BLaER1 treated with 17β-estradiol and CSF1 and Interleukin-3, amounts not matched to agents 10 nM and 100 nM (cell line): Measurements from ENCODE around the gene PPP1R3G.
A peak's percentile ranks its signal among the peaks of the same experiment; 100 is the strongest.

ENCODE experiments used
- H3K27ac ChIP-seq, 11 experiments: shearing (Covaris generic); formaldehyde crosslinking; 2 replicates each; pipeline ENCODE4 v1.8.1; 2022
- H3K27me3 ChIP-seq, 11 experiments: shearing (Covaris generic); formaldehyde crosslinking; 2 replicates each; pipeline ENCODE4 v1.8.1; 2022
- H3K36me3 ChIP-seq, 11 experiments: shearing (Covaris generic); formaldehyde crosslinking; 2 replicates each; pipeline ENCODE4 v1.8.1; 2022
- H3K4me1 ChIP-seq, 10 experiments: shearing (Covaris generic); formaldehyde crosslinking; 2 replicates each; pipeline ENCODE4 v1.8.1; 2022
- H3K4me2 ChIP-seq, 11 experiments: shearing (Covaris generic); formaldehyde crosslinking; 2 replicates each; pipeline ENCODE4 v1.8.1; 2022
- H3K4me3 ChIP-seq, 10 experiments: shearing (Covaris generic); formaldehyde crosslinking; 2 replicates each; pipeline ENCODE4 v1.8.1; 2022
- H3K9ac ChIP-seq, 11 experiments: shearing (Covaris generic); formaldehyde crosslinking; 2 replicates each; pipeline ENCODE4 v1.8.1; 2022
- H3K9me3 ChIP-seq, 11 experiments: shearing (Covaris generic); formaldehyde crosslinking; replicated peaks in 1 of 11; 2 replicates each; pipeline ENCODE4 v1.8.1; 2022
- H4K20me1 ChIP-seq, 11 experiments: shearing (Covaris generic); formaldehyde crosslinking; 2 replicates each; pipeline ENCODE4 v1.8.1; 2022
- Cebpa-rat ChIP-seq, 11 experiments: shearing (Covaris generic); IDR thresholded peaks; 2 replicates each; pipeline ENCODE4 v1.8.1; 2022

The PPP1R3G gene

DNA sequence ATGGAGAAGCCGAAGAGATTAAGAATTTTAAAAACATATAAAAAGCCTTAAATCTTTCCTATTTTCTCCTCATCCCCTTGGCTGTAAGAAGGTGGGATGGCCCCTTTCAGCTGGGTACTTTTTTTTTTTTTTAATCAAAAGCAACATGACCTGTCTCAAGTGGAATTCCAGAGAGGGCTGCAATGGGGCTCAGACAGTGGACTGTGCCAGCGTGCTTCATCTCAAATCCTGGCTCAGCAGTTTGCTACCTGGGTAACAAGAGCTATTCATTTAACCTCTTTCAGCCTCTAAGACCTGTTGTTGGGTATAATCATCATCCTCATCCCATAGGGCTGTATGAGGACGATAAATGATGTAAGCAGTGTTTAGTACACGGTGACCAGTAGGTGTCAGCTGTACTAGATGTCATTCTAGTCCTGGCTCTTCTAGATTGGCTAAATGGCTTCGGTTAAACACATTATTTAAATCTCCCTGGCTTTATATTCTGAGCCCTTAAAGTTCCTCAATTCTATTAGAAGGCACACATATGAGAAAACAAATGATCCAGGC lies 6.9 kb upstream of the PPP1R3G start:
- Histone ChIP-seq H4K20me1 (no peaks in the 10 kb centered on the region; a peak in 1 of 22 replicates), H3K4me2 (no peak overlapping the region), H3K27me3 (peaks cover 0 to 20% (median 12%) of the 10 kb centered on the region in 11 experiments; a peak in 20 of 22 replicates), H3K4me3 (no peak overlapping the region), H3K27ac (no peak overlapping the region), H3K9ac (no peak overlapping the region), H3K36me3 (no peaks in the 10 kb centered on the region), H3K9me3 (peaks cover 0 to 12% (median 0%) of the 10 kb centered on the region in 11 experiments; a peak in 3 of 22 replicates), H3K4me1 (no peaks in the 10 kb centered on the region)
- TF ChIP-seq Cebpa-rat (IDR thresholded peaks at IDR 0.05), result no peak

DNA sequence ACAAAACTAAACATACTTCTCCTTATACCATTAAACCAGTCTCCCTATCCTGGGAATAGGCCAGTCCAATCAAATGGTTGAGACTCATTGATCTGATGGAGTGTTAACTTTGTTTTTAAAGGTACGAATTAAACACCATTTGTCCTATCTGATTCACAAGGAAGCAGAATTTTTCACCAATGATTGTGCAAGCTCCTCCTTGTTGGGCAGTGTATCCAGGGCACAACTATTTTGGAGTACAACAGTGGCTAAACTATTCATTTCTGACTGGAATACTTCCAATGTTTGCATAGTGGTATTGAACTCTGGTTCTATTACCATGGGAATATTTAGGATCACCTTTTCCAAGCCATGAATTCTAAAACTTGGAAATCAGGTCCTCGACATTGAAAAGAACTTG lies 5.4 kb upstream of the PPP1R3G start:
- Histone ChIP-seq H3K4me3 (no peak overlapping the region), H3K9me3 (peaks cover 0 to 12% (median 0%) of the 10 kb centered on the region in 11 experiments; a peak in 3 of 22 replicates), H4K20me1 (peaks cover 0 to 6% (median 0%) of the 10 kb centered on the region in 11 experiments; a peak in 2 of 22 replicates), H3K36me3 (no peaks in the 10 kb centered on the region), H3K27me3 (peaks cover 9 to 35% (median 27%) of the 10 kb centered on the region in 11 experiments; a peak in 21 of 22 replicates), H3K27ac (no peak overlapping the region), H3K4me1 (peaks cover 0 to 10% (median 7%) of the 10 kb centered on the region in 10 experiments; a peak in 9 of 20 replicates), H3K4me2 (no peak overlapping the region), H3K9ac (no peak overlapping the region)
- no peak for TF ChIP-seq Cebpa-rat (IDR thresholded peaks at IDR 0.05)

DNA sequence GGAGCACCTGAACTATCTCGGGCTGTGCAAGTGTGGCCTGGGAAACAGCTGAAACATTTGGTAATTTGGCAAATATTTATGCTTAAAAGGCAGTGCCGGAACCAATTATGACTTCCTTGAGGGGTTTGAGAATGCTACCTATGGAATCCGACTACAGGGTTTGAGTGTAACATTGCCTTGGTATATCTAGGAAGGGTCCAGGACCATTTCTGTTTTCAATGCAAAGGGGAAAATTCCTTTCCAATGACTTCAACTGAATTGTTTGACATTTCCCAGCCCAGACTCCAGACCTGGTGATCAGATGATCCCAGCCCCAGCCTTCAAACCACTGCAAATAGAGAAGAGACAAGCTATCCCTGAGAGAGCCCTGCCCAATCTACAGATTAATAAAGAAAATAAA lies 4.6 kb upstream of the PPP1R3G start:
- H3K4me3 ChIP-seq, result no peak overlapping the region
- no peaks in the 10 kb centered on the region for H3K36me3 ChIP-seq
- H3K4me2 ChIP-seq, result no peak overlapping the region
- H3K27ac ChIP-seq, result no peak overlapping the region
- TF ChIP-seq Cebpa-rat (IDR thresholded peaks at IDR 0.05), result no peak
- peaks cover 0 to 18% (median 11%) of the 10 kb centered on the region in 10 experiments; a peak in 13 of 20 replicates for H3K4me1 ChIP-seq
- H4K20me1 ChIP-seq, result peaks cover 0 to 12% (median under 1%) of the 10 kb centered on the region in 11 experiments; a peak in 8 of 22 replicates
- peaks cover 0 to 8% (median 0%) of the 10 kb centered on the region in 11 experiments; a peak in 1 of 22 replicates for H3K9me3 ChIP-seq
- no peak overlapping the region for H3K9ac ChIP-seq
- H3K27me3 ChIP-seq, result peaks cover 12 to 43% (median 36%) of the 10 kb centered on the region in 11 experiments

DNA sequence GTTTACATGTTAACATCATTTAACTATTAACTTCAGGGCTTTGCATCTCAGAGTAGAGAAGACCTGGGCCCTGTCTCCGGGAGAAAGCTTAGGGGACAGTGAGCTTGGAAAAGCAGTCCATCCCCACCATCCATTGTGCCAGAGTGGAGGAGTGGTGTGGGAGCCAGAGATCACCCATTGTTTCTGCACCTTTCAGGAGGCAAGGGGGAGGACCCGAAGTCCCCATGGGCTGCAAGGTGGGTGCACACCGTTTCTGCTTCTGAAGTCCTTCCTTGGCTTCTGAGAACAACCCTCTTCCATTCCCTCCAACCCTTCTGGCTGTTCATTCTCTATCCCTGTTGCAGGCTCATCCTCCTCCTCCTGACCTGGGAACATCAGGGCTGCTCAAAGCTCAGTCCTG lies 4.0 kb upstream of the PPP1R3G start:
- Histone ChIP-seq H3K4me2 (no peak overlapping the region), H3K27ac (no peak overlapping the region), H3K4me1 (peaks cover 5 to 24% (median 15%) of the 10 kb centered on the region in 10 experiments; a peak in 19 of 20 replicates), H4K20me1 (peaks cover 0 to 18% (median 7%) of the 10 kb centered on the region in 11 experiments; a peak in 15 of 22 replicates), H3K36me3 (no peaks in the 10 kb centered on the region), H3K9ac (no peak overlapping the region), H3K27me3 (peaks cover 18 to 50% (median 42%) of the 10 kb centered on the region in 11 experiments), H3K9me3 (peaks cover 0 to 9% (median 0%) of the 10 kb centered on the region in 11 experiments; a peak in 2 of 22 replicates), H3K4me3 (no peak overlapping the region)
- no peak for TF ChIP-seq Cebpa-rat (IDR thresholded peaks at IDR 0.05)

DNA sequence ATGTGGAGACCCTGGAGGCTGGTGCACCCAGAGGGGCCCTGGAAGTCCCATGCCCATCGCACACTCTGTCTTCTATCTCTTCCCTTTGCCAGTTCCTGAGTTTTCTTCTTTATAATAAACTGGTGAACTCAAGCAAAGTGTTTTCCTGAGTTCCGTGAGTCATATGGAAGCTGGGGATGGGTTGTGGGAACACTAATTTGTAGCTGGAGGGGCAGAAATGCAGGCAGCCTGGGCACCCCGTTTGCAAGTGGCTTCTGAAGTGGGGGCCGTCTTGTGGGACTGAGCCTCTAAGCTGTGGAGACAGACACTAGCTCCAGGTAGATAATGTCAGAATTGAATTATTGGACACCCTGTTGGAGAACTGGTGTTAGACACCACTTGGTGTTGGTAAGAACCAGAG lies 3.2 kb upstream of the PPP1R3G start:
- peaks cover 0 to 12% (median 0%) of the 10 kb centered on the region in 11 experiments; a peak in 3 of 22 replicates for H3K9me3 ChIP-seq

DNA sequence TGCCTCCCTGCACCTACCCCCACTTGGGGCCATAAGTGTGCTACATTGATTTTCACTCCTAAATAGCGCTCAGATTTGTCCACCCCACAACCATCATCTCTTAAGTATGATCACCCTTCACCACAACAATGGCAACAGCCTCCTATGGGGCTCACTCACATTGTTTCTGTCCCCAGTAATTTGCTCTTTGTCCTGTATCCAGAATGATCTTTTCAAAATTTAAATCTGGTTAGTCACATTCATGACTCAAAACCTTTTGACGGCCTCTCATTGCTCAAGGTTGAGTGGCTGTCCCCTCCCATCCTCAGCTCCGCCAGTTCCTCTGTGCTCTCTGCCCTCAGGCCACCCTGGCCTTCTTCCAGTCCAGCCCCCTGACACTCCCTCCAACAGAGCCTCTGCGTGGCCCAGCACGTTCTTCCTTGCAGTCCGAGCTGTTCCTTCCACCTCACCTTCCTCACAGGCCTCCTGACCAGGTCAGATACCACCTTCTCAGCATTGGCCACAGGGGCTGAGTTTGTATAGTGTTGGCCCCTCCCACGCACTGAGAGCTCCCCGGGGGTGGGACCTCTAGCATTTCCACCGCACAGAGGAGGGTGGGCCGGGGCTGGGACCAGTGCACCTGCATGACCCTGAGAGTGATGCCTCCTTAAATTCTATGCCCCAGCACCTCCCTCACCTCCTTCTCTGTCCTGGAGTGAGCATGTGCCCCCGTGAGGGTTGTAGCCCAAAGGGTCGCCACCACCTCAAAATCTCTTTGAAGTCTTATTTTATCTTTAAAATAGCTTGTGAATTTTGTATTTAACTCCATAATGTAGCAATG lies 2.4 kb upstream of the PPP1R3G start:
- H3K27me3 ChIP-seq, result peaks cover 33 to 65% (median 57%) of the 10 kb centered on the region in 11 experiments
- peaks cover 0 to 25% (median 11%) of the 10 kb centered on the region in 11 experiments; a peak in 15 of 22 replicates for H4K20me1 ChIP-seq
- no peak overlapping the region for H3K4me2 ChIP-seq
- H3K4me3 ChIP-seq, result no peak overlapping the region
- H3K4me1 ChIP-seq, result peaks cover 10 to 25% (median 19%) of the 10 kb centered on the region in 10 experiments; a peak in 19 of 20 replicates
- H3K9me3 ChIP-seq, result peaks cover 0 to 12% (median 0%) of the 10 kb centered on the region in 11 experiments; a peak in 3 of 22 replicates
- no peak overlapping the region for H3K9ac ChIP-seq
- no peak overlapping the region for H3K27ac ChIP-seq
- H3K36me3 ChIP-seq, result no peaks in the 10 kb centered on the region
- no peak for TF ChIP-seq Cebpa-rat (IDR thresholded peaks at IDR 0.05)

More for the DNA sequence above, 3.2 kb upstream of the PPP1R3G start:
- Histone ChIP-seq H3K4me3 (no peak overlapping the region), H4K20me1 (peaks cover 0 to 24% (median 11%) of the 10 kb centered on the region in 11 experiments; a peak in 15 of 22 replicates), H3K4me1 (peaks cover 8 to 25% (median 16%) of the 10 kb centered on the region in 10 experiments; a peak in 19 of 20 replicates), H3K36me3 (no peaks in the 10 kb centered on the region), H3K4me2 (no peak overlapping the region), H3K9ac (no peak overlapping the region), H3K27ac (no peak overlapping the region), H3K27me3 (peaks cover 26 to 57% (median 50%) of the 10 kb centered on the region in 11 experiments)
- TF ChIP-seq Cebpa-rat (IDR thresholded peaks at IDR 0.05), result no peak

DNA sequence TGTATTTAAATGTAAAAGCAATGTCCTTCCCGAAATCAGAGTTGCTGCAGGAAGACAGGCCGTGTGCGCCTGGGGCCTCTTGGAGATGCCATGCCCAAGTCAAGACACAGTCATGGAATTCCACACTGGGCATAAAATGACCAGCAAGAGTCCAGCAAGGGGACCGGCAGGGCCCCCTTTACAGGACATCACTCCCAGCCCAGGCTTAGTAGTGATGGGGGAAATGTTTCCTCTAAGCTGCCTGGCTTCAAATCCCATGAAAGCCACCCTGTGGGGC lies 1.9 kb upstream of the PPP1R3G start:
- Histone ChIP-seq H3K27me3 (peaks cover 36 to 70% (median 62%) of the 10 kb centered on the region in 11 experiments), H3K36me3 (no peaks in the 10 kb centered on the region), H3K9me3 (peaks cover 0 to 12% (median 0%) of the 10 kb centered on the region in 11 experiments; a peak in 3 of 22 replicates), H3K27ac (no peak overlapping the region), H3K4me1 (peaks cover 10 to 25% (median 20%) of the 10 kb centered on the region in 10 experiments; a peak in 19 of 20 replicates), H3K9ac (no peak overlapping the region), H3K4me3 (no peak overlapping the region), H3K4me2 (no peak overlapping the region), H4K20me1 (peaks cover 0 to 25% (median 11%) of the 10 kb centered on the region in 11 experiments; a peak in 15 of 22 replicates)
- no peak for TF ChIP-seq Cebpa-rat (IDR thresholded peaks at IDR 0.05)

DNA sequence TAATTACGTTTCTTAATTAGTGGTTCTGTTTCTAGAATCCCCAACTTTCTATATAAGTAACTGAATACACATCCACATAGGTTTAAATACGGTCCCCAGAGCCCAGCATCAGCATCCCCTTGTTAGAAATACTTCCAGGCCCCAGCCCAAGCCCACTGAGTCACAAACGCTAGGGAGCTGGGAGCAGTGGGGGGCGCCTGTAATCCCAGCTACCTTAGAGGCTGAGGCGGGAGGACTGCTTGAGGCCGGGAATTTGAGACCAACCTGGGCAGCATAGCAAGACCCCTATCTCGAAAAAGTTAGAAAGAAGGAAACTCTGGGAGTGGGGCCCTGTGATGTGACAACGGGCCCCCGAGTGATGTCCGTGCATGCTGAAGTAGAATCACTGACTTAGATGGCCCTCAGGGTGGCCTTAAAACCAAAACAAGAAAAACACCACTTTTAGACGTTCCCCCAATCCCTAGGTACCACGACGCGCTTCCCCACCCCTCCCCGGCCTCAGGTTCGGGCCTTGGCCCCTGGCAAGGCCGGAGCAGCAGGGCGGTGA lies 1.3 kb upstream of the PPP1R3G start:
- Histone ChIP-seq H3K9ac (peak overlapping the region; percentile 47 to 91 (median 74); a peak in 20 of 22 replicates), H3K9me3 (peaks cover 0 to 12% (median 0%) of the 10 kb centered on the region in 11 experiments; a peak in 3 of 22 replicates), H3K36me3 (no peaks in the 10 kb centered on the region), H3K27me3 (peaks cover 36 to 77% (median 66%) of the 10 kb centered on the region in 11 experiments), H3K4me3 (peak overlapping the region; percentile 66 to 79 (median 70)), H3K27ac (peak overlapping the region in 6 of 11 experiments; percentile 18 to 87 (median 76); a peak in 11 of 22 replicates), H4K20me1 (peaks cover 0 to 25% (median 11%) of the 10 kb centered on the region in 11 experiments; a peak in 15 of 22 replicates), H3K4me2 (peak overlapping the region; percentile 88 to 99 (median 99)), H3K4me1 (peaks cover 10 to 25% (median 20%) of the 10 kb centered on the region in 10 experiments; a peak in 19 of 20 replicates)
- no peak for TF ChIP-seq Cebpa-rat (IDR thresholded peaks at IDR 0.05)
